Breast epithelium (tissue), 4 donors: ENCODE measurements around the gene GALNT9. TPM values are rescaled to one million over a fixed set of nuclear protein-coding genes. Genes with fewer than 3 reads are reported as not detected.

ENCODE experiments used
- DNase-seq, 2 donors: peaks; one replicate each; pipeline ENCODE4 v3.0.0-alpha.2; 2019; ENCODE audit warnings: low spot score in 2 of 2
- H3K27ac ChIP-seq, 2 donors: fragments of 200-600 bp; sonication (generic) in 1 of 2; one replicate each; pipeline ENCODE4 v1.5.1; 2016 to 2019; ENCODE audit warnings: mild to moderate bottlenecking in 1 of 2
- H3K27me3 ChIP-seq, 2 donors: fragments of 200-600 bp; sonication (generic) in 1 of 2; one replicate each; pipeline versions ENCODE4 v1.5.1 to v1.6.0; 2017 to 2019; ENCODE audit warnings: control low read depth in 1 of 2, mild to moderate bottlenecking in 1 of 2
- H3K36me3 ChIP-seq: fragments of 200-600 bp; one replicate; pipeline ENCODE4 v1.5.1; 2019
- H3K4me1 ChIP-seq, 2 donors: fragments of 200-600 bp; sonication (generic); one replicate each; pipeline ENCODE4 v1.5.1; 2016 to 2019; ENCODE audit warnings: control low read depth in 1 of 2
- H3K4me3 ChIP-seq, 3 donors: fragments of 200-600 bp; sonication (generic); 1 replicate in 2 of 3; 2 replicates in 1 of 3; pipeline ENCODE4 v1.5.1; 2016 to 2019; ENCODE audit warnings: mild to moderate bottlenecking in 3 of 3, moderate library complexity in 2 of 3
- H3K9me3 ChIP-seq, 2 donors: fragments of 200-600 bp; sonication (generic) in 1 of 2; one replicate each; pipeline ENCODE4 v1.5.1; 2016 to 2019; ENCODE audit warnings: control low read depth in 1 of 2
- CTCF ChIP-seq, 3 donors: fragments of 450-650 bp; IDR thresholded peaks; one replicate each; pipeline ENCODE4 v1.5.1; 2016 to 2017; ENCODE audit warnings: antibody characterized with exemption in 3 of 3, mild to moderate bottlenecking in 3 of 3, moderate library complexity in 3 of 3
- POLR2A ChIP-seq: fragments of 450-650 bp; IDR thresholded peaks from one replicate; pipeline ENCODE4 v1.6.1; 2016; ENCODE audit warnings: antibody characterized with exemption, mild to moderate bottlenecking, moderate library complexity
- POLR2AphosphoS5 ChIP-seq, 3 donors: sonication (generic); formaldehyde crosslinking; IDR thresholded peaks; one replicate each; pipeline ENCODE4 v1.6.1; 2017; ENCODE audit warnings: antibody characterized with exemption in 3 of 3
- intact Hi-C: fragments of 100-400 bp; cut with DNase I; formaldehyde crosslinking; loops from one replicate; pipeline ENCODE4 v1.15.1; 2023; ENCODE audit warnings: low total_unique reads
- total RNA-seq, 3 donors: library from RNA; depleted of rRNA; stranded (reverse); fragments of >200 nt; gene quantifications; one replicate each; pipeline ENCODE4 v1.1.0, GENCODE V29; 2016

Gene GALNT9
- total RNA-seq, 3 donors from 2014 or later: 2.9 TPM; not detected in 2

DNA sequence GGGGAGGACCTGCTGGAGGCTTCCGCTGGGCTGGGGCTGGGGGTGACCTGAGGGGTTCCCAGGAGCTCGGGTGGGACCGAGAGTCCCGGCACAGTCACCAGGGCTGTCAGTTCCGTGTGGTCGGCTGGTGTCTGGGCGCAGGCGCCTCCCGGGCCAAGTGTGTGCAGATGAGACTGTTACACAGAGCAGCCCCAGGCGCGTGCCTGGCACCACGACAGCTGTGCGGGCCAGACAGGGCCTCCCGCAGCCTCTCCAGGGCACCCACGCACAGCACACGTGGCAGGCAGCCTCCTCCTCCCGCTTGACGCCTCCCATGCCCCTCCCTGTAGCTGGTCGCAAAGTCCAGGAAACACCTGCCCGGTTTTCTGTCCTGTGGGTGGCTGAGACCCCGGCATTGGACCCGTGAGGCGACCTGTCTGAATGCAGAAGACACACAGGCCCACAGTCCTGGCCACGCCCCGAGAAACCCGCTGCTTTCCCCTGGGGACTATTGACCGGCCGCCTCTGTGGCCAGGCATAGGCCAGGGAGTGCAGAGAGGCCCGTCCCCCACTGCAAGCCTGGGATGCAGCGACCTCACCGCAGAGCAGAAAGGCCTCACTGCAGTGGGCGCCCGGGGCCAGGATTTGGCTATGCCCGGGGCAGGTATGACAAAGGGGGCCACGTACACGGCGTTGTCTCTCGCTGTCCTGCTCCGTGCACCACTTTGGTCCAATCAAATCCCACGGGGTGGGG lies 12.1 kb upstream of the GALNT9 start:
- Histone ChIP-seq H3K27me3 (peaks cover 0 to 92% of the 10 kb centered on the region in 2 donors), H3K4me1 (no peaks in the 10 kb centered on the region), H3K4me3 (no peak overlapping the region), H3K27ac (no peak overlapping the region), H3K36me3 (no peaks in the 10 kb centered on the region), H3K9me3 (peaks cover 0 to 6% of the 10 kb centered on the region in 2 donors)
- no peak for TF ChIP-seq POLR2AphosphoS5 (IDR thresholded peaks at IDR 0.05)
- no peak for TF ChIP-seq CTCF (IDR thresholded peaks at IDR 0.05)
- no peak for TF ChIP-seq POLR2A
- DNase-seq: no peak
- intact Hi-C loops: no loop called here

- H3K36me3 ChIP-seq: no peaks in the 10 kb centered on the region
- H3K27ac ChIP-seq: no peak overlapping the region
- peaks cover 0 to 93% of the 10 kb centered on the region in 2 donors for H3K27me3 ChIP-seq
- peaks cover 0 to 10% of the 10 kb centered on the region in 2 donors for H3K9me3 ChIP-seq
- no peak for DNase-seq
- no peak overlapping the region for H3K4me3 ChIP-seq
- intact Hi-C loops: no loop called here
- no peaks in the 10 kb centered on the region for H3K4me1 ChIP-seq
- no peak for TF ChIP-seq CTCF (IDR thresholded peaks at IDR 0.05)
Measured at GRCh38 chr12:132340266-132341035, 11.1 kb upstream of the GALNT9 start.

DNA sequence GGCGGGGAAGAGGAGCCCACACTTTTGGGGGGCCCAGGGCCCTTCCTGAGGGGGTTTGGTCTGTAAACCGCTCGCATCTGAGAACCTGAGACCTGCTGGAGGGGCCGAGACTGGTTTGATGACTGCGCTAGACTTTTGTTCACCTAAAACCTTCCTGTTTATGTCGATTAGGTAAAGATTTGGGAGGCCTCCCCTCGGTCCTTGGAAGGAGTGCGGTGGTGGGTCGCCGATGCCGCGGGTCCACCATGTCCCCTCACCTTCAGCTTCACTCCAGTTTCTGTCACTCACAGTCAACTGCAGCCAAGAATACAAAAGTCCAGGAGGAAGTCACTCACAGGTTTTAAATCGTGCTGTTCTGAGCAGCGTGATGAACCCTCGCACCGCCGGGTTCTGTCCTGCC lies 10.5 kb upstream of the GALNT9 start:
- Histone ChIP-seq H3K4me3 (no peak overlapping the region), H3K36me3 (no peaks in the 10 kb centered on the region), H3K27me3 (peaks cover 0 to 93% of the 10 kb centered on the region in 2 donors), H3K27ac (no peak overlapping the region), H3K4me1 (no peaks in the 10 kb centered on the region), H3K9me3 (peaks cover 0 to 10% of the 10 kb centered on the region in 2 donors)
- intact Hi-C loops: no loop called here
- no peak for TF ChIP-seq POLR2A
- TF ChIP-seq CTCF (IDR thresholded peaks at IDR 0.05): no peak
- TF ChIP-seq POLR2AphosphoS5 (IDR thresholded peaks at IDR 0.05): no peak
- DNase-seq: no peak

DNA sequence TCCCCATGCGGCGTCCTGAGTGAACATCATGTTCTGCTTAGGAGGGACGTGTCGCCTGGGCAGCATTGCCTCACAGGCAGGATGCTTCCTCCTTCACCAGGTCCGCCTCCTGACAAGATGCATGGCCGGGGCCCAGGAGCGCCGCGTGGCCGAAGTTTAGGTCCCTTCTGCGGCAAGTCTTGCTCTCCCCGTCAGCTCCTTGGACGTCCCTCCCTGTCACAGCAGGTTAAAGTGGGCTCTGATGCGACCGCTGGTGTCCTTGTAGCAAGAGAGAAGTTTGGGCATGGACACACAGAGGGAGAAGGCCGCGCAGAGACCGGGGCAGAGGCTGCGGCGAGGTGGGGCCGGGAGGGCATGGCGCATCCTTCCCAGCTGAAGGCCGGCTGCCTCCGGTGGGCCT lies 9.4 kb upstream of the GALNT9 start:
- no peak for DNase-seq

More for the DNA sequence above, 9.4 kb upstream of the GALNT9 start:
- Histone ChIP-seq H3K27me3 (peaks cover 0 to 91% of the 10 kb centered on the region in 2 donors), H3K4me3 (no peak overlapping the region), H3K27ac (no peak overlapping the region), H3K36me3 (no peaks in the 10 kb centered on the region), H3K4me1 (no peaks in the 10 kb centered on the region), H3K9me3 (peaks cover 0 to 10% of the 10 kb centered on the region in 2 donors)
- no peak for TF ChIP-seq CTCF (IDR thresholded peaks at IDR 0.05)
- no peak for TF ChIP-seq POLR2AphosphoS5 (IDR thresholded peaks at IDR 0.05)
- no peak for TF ChIP-seq POLR2A
- intact Hi-C loops: no loop called here
